Mesodermal cell (in vitro differentiated cells): Measurements from ENCODE around the gene CNTN3.

Experiments used
- H3K27ac ChIP-seq: 2 replicates; pipeline ENCODE4 v1.7.0; 2013; ENCODE audit warnings: mild to moderate bottlenecking, low read depth, low read length, moderate library complexity; ENCODE audit not compliant: severe bottlenecking
- H3K36me3 ChIP-seq: 2 replicates; pipeline ENCODE4 v1.7.1; 2013; ENCODE audit warnings: mild to moderate bottlenecking, low read length, moderate library complexity; ENCODE audit not compliant: control insufficient read depth, insufficient read depth
- H3K4me1 ChIP-seq: one replicate; pipeline ENCODE4 v1.7.1; 2013; ENCODE audit warnings: mild to moderate bottlenecking, low read length; ENCODE audit not compliant: insufficient read depth, control insufficient read depth, poor library complexity, severe bottlenecking
- H3K4me3 ChIP-seq: 2 replicates; pipeline ENCODE4 v1.7.0; 2013; ENCODE audit warnings: low read length, control low read depth, mild to moderate bottlenecking; ENCODE audit not compliant: insufficient read depth, poor library complexity, severe bottlenecking; ENCODE audit errors: extremely low read depth
- H3K9me3 ChIP-seq: 2 replicates; pipeline ENCODE4 v1.7.1; 2013; ENCODE audit warnings: mild to moderate bottlenecking, low read length, moderate library complexity; ENCODE audit not compliant: control insufficient read depth
- WGBS, 2 experiments: methylation state at CpG; one replicate each; pipeline ENCODE4 v1.1.5; 2013; ENCODE audit warnings: missing lambda C conversion rate in 2 of 2; ENCODE audit not compliant: insufficient coverage in 2 of 2; 5-methylcytosine and 5-hydroxymethylcytosine counted together

CNTN3 gene

DNA sequence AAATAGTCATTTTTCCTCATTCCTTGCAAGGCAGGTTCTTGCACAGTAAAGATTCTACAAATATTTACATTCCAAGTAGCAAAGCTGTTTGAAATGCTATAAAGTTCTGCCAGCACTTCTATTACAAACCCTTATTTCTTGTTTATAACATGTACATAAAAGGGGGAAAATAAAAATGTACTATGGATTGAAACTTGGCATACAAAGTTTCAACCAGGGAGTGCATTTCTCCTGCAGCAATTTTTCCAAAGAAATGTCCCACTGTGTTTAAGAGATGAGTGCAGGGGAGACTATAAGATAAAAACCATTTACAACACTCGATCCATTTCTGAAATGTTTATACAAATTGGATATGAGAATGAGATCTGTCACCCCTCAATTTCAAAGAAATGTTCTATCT lies 3.3 kb downstream of the CNTN3 start:
- Histone ChIP-seq H3K4me1 (peaks cover 3% of the 10 kb centered on the region), H3K4me3 (no peak overlapping the region), H3K27ac (no peak overlapping the region), H3K36me3 (no peaks in the 10 kb centered on the region), H3K9me3 (no peaks in the 10 kb centered on the region)
- WGBS, 2 experiments, result no CpG with 5 or more reads among the region's 1 CpG

DNA sequence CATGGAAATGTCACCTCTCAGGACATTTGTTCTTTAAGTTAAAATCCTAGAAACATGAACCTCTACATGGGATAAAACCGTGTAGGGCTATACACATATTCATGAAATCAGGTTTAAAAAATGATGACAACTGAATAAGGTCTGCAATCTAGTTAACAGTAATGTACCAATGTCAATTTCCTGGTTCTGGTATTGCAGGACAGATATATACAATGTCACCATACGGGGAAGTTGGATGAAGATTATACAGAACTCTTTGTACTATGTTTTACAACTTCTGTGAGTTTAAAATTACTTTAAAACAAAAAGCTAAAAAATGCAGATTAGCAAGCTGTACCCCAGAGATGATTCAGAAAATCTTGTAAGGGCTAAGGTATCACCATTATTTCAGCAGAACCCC lies 6.7 kb downstream of the CNTN3 start:
- no peak overlapping the region for H3K27ac ChIP-seq
- no peaks in the 10 kb centered on the region for H3K9me3 ChIP-seq
- no peak overlapping the region for H3K4me3 ChIP-seq
- no peaks in the 10 kb centered on the region for H3K4me1 ChIP-seq
- WGBS, 2 experiments, result no CpG with 5 or more reads among the region's 2 CpGs
- H3K36me3 ChIP-seq, result no peaks in the 10 kb centered on the region

DNA sequence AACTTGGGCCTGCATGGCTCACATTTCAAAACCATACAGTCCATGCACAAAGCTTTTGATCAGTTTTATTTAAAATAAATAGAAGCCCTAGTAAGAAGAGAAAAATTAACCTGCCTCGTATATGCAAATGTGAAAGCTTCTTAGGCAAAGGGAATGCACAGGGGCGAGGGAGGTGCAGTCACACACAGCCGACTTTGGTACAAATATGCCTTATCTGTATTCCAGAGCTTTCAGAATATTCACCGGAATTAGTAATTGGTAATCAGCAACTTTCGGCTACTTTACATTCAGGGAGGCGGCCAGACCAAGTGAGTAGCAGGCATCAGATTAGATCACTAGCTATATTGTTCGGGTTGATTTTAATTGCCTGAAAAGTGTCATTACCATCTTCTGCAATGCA lies 7.5 kb downstream of the CNTN3 start:
- WGBS, 2 experiments, result 90 to 91% methylated on average over 5 to 6 of the region's 7 CpGs
- no peaks in the 10 kb centered on the region for H3K4me1 ChIP-seq
- H3K27ac ChIP-seq, result no peak overlapping the region
- no peaks in the 10 kb centered on the region for H3K9me3 ChIP-seq
- no peak overlapping the region for H3K4me3 ChIP-seq
- no peaks in the 10 kb centered on the region for H3K36me3 ChIP-seq

DNA sequence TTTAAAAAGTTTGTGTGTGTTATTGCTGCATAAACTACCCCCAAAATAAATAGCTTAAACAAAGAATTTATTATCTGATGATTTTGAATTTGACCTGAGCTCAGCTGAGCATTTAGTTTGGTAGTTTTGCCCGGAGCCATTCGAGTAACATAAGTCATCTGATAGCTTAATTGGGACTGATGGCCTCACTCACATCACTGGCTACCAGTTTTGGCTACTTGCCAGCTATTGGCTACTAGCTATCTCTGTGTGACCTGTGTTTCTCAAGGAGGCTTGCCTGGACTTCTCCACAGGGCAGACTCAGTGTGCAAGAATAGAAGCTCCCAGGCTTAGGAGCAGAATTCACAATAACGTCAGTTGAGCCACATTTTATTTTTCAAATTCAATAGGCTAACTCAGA lies 9.0 kb downstream of the CNTN3 start:
- H3K4me3 ChIP-seq, result no peak overlapping the region
- no peaks in the 10 kb centered on the region for H3K36me3 ChIP-seq
- no peaks in the 10 kb centered on the region for H3K4me1 ChIP-seq
- no peaks in the 10 kb centered on the region for H3K9me3 ChIP-seq
- H3K27ac ChIP-seq, result no peak overlapping the region
- 94 to 100% methylated on average over 3 of the region's 3 CpGs for WGBS, 2 experiments

DNA sequence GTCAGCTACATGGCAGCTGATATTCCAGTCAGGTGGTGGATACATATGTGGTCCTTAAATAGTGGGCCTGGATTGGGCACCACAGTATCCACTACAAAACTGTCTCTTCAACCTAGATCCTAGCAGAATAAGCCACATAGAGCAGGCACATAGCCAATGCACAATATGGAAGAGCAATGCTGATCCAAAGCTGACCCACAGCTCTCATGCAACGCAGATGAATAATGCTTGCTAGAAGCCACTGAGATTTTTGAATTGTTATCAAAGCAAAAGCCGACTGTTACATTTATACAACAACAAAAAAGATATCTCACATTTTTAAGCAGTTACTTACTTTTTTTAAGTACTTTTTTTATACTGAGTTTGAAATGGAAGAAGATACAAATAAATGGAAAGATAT lies 11.2 kb downstream of the CNTN3 start:
- Histone ChIP-seq H3K27ac (no peak overlapping the region), H3K9me3 (no peaks in the 10 kb centered on the region), H3K4me1 (no peaks in the 10 kb centered on the region), H3K36me3 (no peaks in the 10 kb centered on the region), H3K4me3 (no peak overlapping the region)
- 86% methylated on average over 1 of the region's 2 CpGs; no CpG with 5 or more reads in 1 of the 2 experiments for WGBS, 2 experiments

DNA sequence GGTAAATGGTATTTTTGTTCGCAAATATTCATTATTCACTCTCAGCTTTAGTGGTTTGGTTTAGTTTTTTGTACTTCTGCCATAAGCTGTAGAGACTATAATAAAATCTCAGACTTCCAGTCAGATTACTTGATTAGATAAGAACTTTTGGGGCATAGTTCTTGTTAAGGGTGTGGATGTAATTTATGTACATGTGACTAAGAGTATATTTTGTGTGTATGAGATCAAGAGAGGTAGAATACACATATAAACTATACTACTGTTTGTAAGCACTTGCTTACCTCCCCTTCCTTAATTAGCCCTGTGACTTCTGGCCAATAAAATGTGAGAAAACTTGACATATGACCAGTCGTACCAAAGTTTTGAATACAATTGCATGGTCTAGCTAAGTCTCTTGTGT lies 12.0 kb downstream of the CNTN3 start:
- WGBS, 2 experiments, result 100% methylated on average over 1 of the region's 2 CpGs
- H3K9me3 ChIP-seq, result no peaks in the 10 kb centered on the region
- no peaks in the 10 kb centered on the region for H3K4me1 ChIP-seq
- H3K36me3 ChIP-seq, result no peaks in the 10 kb centered on the region
- no peak overlapping the region for H3K4me3 ChIP-seq
- no peak overlapping the region for H3K27ac ChIP-seq

- Histone ChIP-seq H3K4me1 (no peaks in the 10 kb centered on the region), H3K9me3 (no peaks in the 10 kb centered on the region), H3K4me3 (no peak overlapping the region), H3K27ac (no peak overlapping the region), H3K36me3 (no peaks in the 10 kb centered on the region)
- 61 to 85% methylated on average over 2 of the region's 2 CpGs for WGBS, 2 experiments
Observed at GRCh38 chr3:74601793-74602192, 12.7 kb downstream of the CNTN3 start.

- Histone ChIP-seq H3K4me3 (no peak overlapping the region), H3K27ac (no peak overlapping the region), H3K4me1 (no peaks in the 10 kb centered on the region), H3K36me3 (no peaks in the 10 kb centered on the region), H3K9me3 (no peaks in the 10 kb centered on the region)
- no CpG with 5 or more reads among the region's 2 CpGs for WGBS, 2 experiments
Observed at GRCh38 chr3:74599564-74599963, 14.9 kb downstream of the CNTN3 start.

DNA sequence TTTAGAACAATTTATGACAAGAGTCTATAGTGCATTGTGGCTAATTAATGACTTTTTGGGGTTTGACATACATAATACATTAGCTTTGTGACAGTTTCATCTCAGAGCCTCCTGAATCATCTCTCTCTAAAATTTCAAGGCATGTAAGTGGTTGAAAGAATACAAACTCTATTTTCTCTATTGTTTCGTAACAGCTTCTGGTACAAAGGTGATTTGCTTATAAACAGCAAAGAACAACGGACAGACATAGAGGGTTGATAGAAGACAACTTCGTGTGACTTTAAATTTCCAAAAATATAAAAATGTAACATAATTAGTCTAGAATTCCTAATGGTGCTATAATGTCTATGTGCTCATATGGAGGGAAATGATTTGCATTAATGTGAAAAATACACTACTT lies 21.3 kb downstream of the CNTN3 start:
- WGBS, 2 experiments, result no CpG with 5 or more reads among the region's 3 CpGs
- no peaks in the 10 kb centered on the region for H3K36me3 ChIP-seq
- no peaks in the 10 kb centered on the region for H3K9me3 ChIP-seq
- H3K4me3 ChIP-seq, result no peak overlapping the region
- no peaks in the 10 kb centered on the region for H3K4me1 ChIP-seq
- H3K27ac ChIP-seq, result no peak overlapping the region

- no CpG with 5 or more reads among the region's 2 CpGs for WGBS, 2 experiments
- H3K9me3 ChIP-seq, result no peaks in the 10 kb centered on the region
- no peaks in the 10 kb centered on the region for H3K4me1 ChIP-seq
- H3K4me3 ChIP-seq, result no peak overlapping the region
- no peak overlapping the region for H3K27ac ChIP-seq
- no peaks in the 10 kb centered on the region for H3K36me3 ChIP-seq
Observed at GRCh38 chr3:74592359-74592758, 22.1 kb downstream of the CNTN3 start.

DNA sequence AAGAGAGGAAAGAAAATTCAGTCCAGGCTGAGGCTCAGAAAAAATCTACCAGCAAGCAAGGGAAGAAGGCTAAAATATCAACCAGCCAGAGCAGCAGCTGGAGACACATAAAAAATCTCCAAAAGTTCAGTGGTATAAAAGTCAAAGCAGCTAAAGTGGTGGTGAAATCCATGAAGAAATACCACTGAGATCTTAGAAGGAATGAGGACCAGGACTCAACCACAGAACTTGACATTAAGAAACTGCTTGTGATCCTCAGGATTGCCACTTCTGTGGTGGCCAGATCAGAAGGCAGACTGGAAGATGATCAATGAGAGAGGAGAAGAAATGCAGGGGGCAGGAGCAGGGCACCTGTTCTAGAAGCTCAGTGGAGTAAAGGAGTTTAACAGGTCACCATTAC lies 22.5 kb downstream of the CNTN3 start:
- H3K4me3 ChIP-seq, result no peak overlapping the region
- no peaks in the 10 kb centered on the region for H3K9me3 ChIP-seq
- no peaks in the 10 kb centered on the region for H3K36me3 ChIP-seq
- H3K4me1 ChIP-seq, result no peaks in the 10 kb centered on the region
- H3K27ac ChIP-seq, result no peak overlapping the region

DNA sequence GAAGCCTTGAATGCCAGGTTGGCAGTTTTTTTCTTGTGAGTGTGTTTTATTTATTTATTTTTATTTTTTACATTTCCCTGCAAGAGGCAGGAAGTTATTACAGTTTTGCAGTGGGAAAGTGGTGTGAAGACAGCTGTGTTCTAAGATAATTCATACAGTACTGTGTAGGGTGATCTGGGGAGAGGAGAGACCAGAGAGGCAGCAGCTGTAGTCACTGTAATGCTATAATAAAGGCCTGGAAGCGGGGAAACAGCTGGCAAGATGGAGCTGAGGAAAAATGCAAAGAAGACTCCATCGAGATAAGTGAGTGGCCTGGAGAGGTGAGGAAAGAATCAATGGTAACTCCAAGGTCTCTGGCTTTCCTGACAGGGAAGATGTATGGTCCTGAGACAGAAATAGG lies 23.1 kb downstream of the CNTN3 start:
- 89 to 96% methylated on average over 2 of the region's 2 CpGs for WGBS, 2 experiments
- no peaks in the 10 kb centered on the region for H3K4me1 ChIP-seq
- H3K4me3 ChIP-seq, result no peak overlapping the region
- H3K27ac ChIP-seq, result no peak overlapping the region
- H3K9me3 ChIP-seq, result no peaks in the 10 kb centered on the region
- H3K36me3 ChIP-seq, result no peaks in the 10 kb centered on the region
